Tibial nerve (tissue), 4 donors: ENCODE results near the gene NANOS1.

ENCODE experiments used
- CTCF ChIP-seq, 5 experiments: fragments of 200-600 bp in 3 of 5; fragments of 450-650 bp in 2 of 5; sonication (generic) in 3 of 5; IDR thresholded peaks; one replicate each; pipeline ENCODE4 v1.5.1; 2016 to 2019; ENCODE audit warnings: antibody characterized with exemption in 5 of 5, mild to moderate bottlenecking in 3 of 5, moderate library complexity in 2 of 5
- EP300 ChIP-seq, 2 donors: sonication (generic); formaldehyde crosslinking; IDR thresholded peaks; one replicate each; pipeline ENCODE4 v1.6.1; 2017; ENCODE audit warnings: antibody characterized with exemption in 2 of 2, mild to moderate bottlenecking in 1 of 2

GRCh38 chr10:118998183-118998582 is 31.3 kb upstream of the NANOS1 start:
- no peak for TF ChIP-seq CTCF (IDR thresholded peaks at IDR 0.05)
- no peak for TF ChIP-seq EP300 (IDR thresholded peaks at IDR 0.05)
